Hepatocyte (in vitro differentiated cells): ENCODE measurements around the gene ECHS1.

Source experiments
- CTCF ChIP-seq: fragments of 200-600 bp; sonication (generic); IDR thresholded peaks from 2 replicates; pipeline ENCODE4 v1.5.1; 2016; ENCODE audit warnings: antibody characterized with exemption, mild to moderate bottlenecking; ENCODE audit not compliant: poor library complexity
- EZH2phosphoT487 ChIP-seq: fragments of 200-600 bp; sonication (generic); IDR thresholded peaks from one replicate; pipeline ENCODE4 v1.6.1; 2018; ENCODE audit warnings: antibody characterized with exemption, mild to moderate bottlenecking, low read depth, moderate library complexity; ENCODE audit not compliant: unreplicated experiment, severe bottlenecking

- TF ChIP-seq CTCF = no peak
- no peak for TF ChIP-seq EZH2phosphoT487
These were observed 7.9 kb upstream of the ECHS1 start for GRCh38 chr10:133381036-133381435.
